GM12878 (cell line): Measurements from ENCODE around the gene IGSF11. TPM values are rescaled to one million over a fixed set of nuclear protein-coding genes. Genes with fewer than 3 reads are reported as not detected.

ENCODE experiments used
- BCL3 ChIP-seq: IDR thresholded peaks from 2 replicates; pipeline ENCODE4 v1.6.1; 2011; ENCODE audit warnings: borderline replicate concordance, low read depth, mild to moderate bottlenecking, moderate library complexity, low read length; ENCODE audit not compliant: insufficient read depth, poor library complexity, severe bottlenecking
- CEBPZ ChIP-seq: fragments of 150-350 bp; IDR thresholded peaks from 2 replicates; pipeline ENCODE4 v1.6.1; 2016; ENCODE audit warnings: low read depth, low read length
- CHD2 ChIP-seq: IDR thresholded peaks from 2 replicates; pipeline ENCODE4 v1.6.1; 2011; ENCODE audit warnings: low read depth, low read length, improper control_type of control experiment, borderline replicate concordance
- CREB1 ChIP-seq: IDR thresholded peaks from 2 replicates; pipeline ENCODE4 v1.6.1; 2012; ENCODE audit warnings: low read depth, mild to moderate bottlenecking, inconsistent platforms
- CREM ChIP-seq: IDR thresholded peaks from 2 replicates; pipeline ENCODE4 v1.6.1; 2014; ENCODE audit warnings: antibody characterized with exemption, low read depth
- EED ChIP-seq: sonication (generic); IDR thresholded peaks from 2 replicates; pipeline ENCODE4 v1.6.1; 2016; ENCODE audit warnings: antibody characterized with exemption, low read depth
- GABPA ChIP-seq: IDR thresholded peaks from 2 replicates; pipeline ENCODE4 v1.6.1; 2014; ENCODE audit warnings: antibody characterized with exemption, low read depth, mild to moderate bottlenecking, inconsistent platforms
- JUNB ChIP-seq: IDR thresholded peaks from 2 replicates; pipeline ENCODE4 v1.6.1; 2016; ENCODE audit warnings: antibody characterized with exemption, mild to moderate bottlenecking
- KLF5 ChIP-seq: fragments of 450-650 bp; IDR thresholded peaks from 2 replicates; pipeline ENCODE4 v1.6.1; 2014; ENCODE audit warnings: mild to moderate bottlenecking; ENCODE audit not compliant: partially characterized antibody
- MAX ChIP-seq: IDR thresholded peaks from 2 replicates; pipeline ENCODE4 v1.6.1; 2012; ENCODE audit warnings: low read depth, low read length, improper control_type of control experiment
- MEF2B ChIP-seq: fragments of 450-650 bp; IDR thresholded peaks from 2 replicates; pipeline ENCODE4 v1.6.1; 2018; ENCODE audit warnings: mild to moderate bottlenecking, moderate library complexity; ENCODE audit not compliant: partially characterized antibody, poor library complexity, severe bottlenecking
- MYC ChIP-seq: IDR thresholded peaks from 2 replicates; pipeline ENCODE4 v1.6.1; 2011; ENCODE audit warnings: mild to moderate bottlenecking, low read length, moderate library complexity, inconsistent platforms; ENCODE audit not compliant: insufficient read depth, insufficient replicate concordance, insufficient read length, severe bottlenecking
- PML ChIP-seq: IDR thresholded peaks from 2 replicates; pipeline ENCODE4 v1.6.1; 2012; ENCODE audit warnings: low read length, inconsistent platforms
- RELB ChIP-seq: fragments of 450-650 bp; IDR thresholded peaks from 2 replicates; pipeline ENCODE4 v1.6.1; 2017; ENCODE audit warnings: low read depth, mild to moderate bottlenecking, moderate library complexity
- SREBF1 ChIP-seq: IDR thresholded peaks from 2 replicates; pipeline ENCODE4 v1.6.1; 2012; ENCODE audit warnings: mild to moderate bottlenecking, low read length
- TBL1XR1 ChIP-seq: IDR thresholded peaks from 2 replicates; pipeline ENCODE4 v1.6.1; 2012; ENCODE audit warnings: low read depth, low read length, improper control_type of control experiment
- ZBTB4 ChIP-seq: fragments of 450-650 bp; formaldehyde crosslinking; IDR thresholded peaks from 2 replicates; pipeline ENCODE4 v1.4.0; 2022; ENCODE audit warnings: mild to moderate bottlenecking, moderate library complexity
- ZNF207 ChIP-seq: fragments of 450-650 bp; IDR thresholded peaks from 2 replicates; pipeline ENCODE4 v1.6.1; 2014; ENCODE audit warnings: antibody characterized with exemption, mild to moderate bottlenecking, borderline replicate concordance
- ZNF217 ChIP-seq: fragments of 450-650 bp; IDR thresholded peaks from 2 replicates; pipeline ENCODE4 v1.6.1; 2017; ENCODE audit warnings: antibody characterized with exemption, mild to moderate bottlenecking
- polyA plus RNA-seq, 11 experiments: library from polyadenylated mRNA; depleted of rRNA in 4 of 11; unstranded in 6 of 11; stranded (reverse) in 5 of 11; fragments of >200 nt; fragmentation: Nextera tagmentation in 4 of 11; fragmentation: Illumina TruSeq in 1 of 11; extraction: Ambion mirVana in 4 of 11; extraction: Trizol in 1 of 11; gene quantifications; 1 replicate in 1 of 11; 2 replicates in 10 of 11; pipeline versions ENCODE4 v1.2.1 to v1.2.3, GENCODE V29; 2011 to 2016; ENCODE audit warnings: inconsistent platforms in 2 of 11, missing spikeins in 2 of 11, low read depth in 1 of 11
- total RNA-seq, 4 experiments: library from RNA; depleted of rRNA in 3 of 4; stranded (reverse); fragments of >200 nt in 3 of 4; fragmentation: Illumina TruSeq in 1 of 4; extraction: Trizol in 1 of 4; gene quantifications; 2 replicates each; pipeline versions ENCODE4 v1.2.1 to v1.2.3, GENCODE V29; 2013 to 2021

The IGSF11 gene
- total and polyA plus RNA-seq, 10 of the 15 experiments (the other 5 are each of a cell fraction or from before 2014, with no cell fraction given): 0.03 TPM; not detected in 9

- no peak for TF ChIP-seq ZBTB4 (CRISPR knock-in tag)
- TF ChIP-seq MYC: no peak
- TF ChIP-seq EED: no peak
- TF ChIP-seq ZNF207: no peak
- TF ChIP-seq GABPA: no peak
- TF ChIP-seq MEF2B: no peak
- no peak for TF ChIP-seq JUNB
- no peak for TF ChIP-seq RELB
- no peak for TF ChIP-seq KLF5
- no peak for TF ChIP-seq ZNF217
- no peak for TF ChIP-seq CREB1
- TF ChIP-seq CREM: no peak
- no peak for TF ChIP-seq CEBPZ
- TF ChIP-seq MAX: no peak
- no peak for TF ChIP-seq BCL3
- TF ChIP-seq SREBF1: no peak
- TF ChIP-seq CHD2: no peak
- no peak for TF ChIP-seq TBL1XR1
- no peak for TF ChIP-seq PML
Measured at GRCh38 chr3:119034256-119035013, at the start of gene IGSF11 (continued).
